GM12801 (cell line): Measurements from ENCODE around the gene ERO1A.

ENCODE experiments used
- CTCF ChIP-seq: IDR thresholded peaks from one replicate; pipeline ENCODE4 v1.5.1; 2011; ENCODE audit warnings: control low read depth; ENCODE audit not compliant: insufficient read length; ENCODE audit errors: extremely low read depth

The ERO1A gene

DNA sequence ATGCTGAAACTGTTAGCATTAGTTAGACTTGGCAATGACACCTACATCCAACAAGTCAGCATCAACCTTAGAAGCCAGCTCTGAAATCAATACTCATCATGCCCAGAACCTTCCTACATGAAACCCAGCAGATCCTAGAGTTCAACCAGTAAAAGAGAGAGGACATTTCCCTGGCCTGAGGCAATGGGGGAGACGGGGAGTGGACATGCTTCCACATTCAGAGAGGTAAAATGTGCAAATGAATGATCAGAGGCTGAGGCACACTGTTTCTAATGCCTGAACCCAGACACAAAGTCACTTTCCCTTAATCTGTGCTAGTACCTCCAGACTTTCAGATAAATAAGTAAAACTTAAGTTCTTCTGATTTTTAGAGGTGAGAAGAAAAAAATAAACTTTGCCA is 34.5 kb downstream of the ERO1A start:
- no peak for TF ChIP-seq CTCF

GRCh38 chr14:52660325-52660724 is 35.0 kb downstream of the ERO1A start:
- no peak for TF ChIP-seq CTCF

DNA sequence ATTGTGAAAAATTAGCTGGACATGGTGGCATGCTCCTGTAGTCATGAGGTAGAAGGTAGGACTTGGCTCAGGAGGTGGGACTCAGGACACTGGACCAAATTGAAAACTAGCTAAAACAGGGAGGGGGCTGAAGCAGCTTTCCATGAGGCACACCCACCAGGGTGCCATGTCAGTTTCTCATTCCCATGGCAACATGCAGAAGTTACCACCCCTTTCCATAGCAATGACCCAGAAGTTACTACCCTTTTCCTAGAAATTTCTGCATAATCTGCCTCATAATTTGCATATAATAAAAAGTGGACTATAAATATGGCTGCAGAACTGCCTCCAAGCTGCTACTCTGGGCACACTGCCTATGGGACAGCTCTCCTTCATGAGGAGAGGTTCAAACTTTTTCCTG is 38.5 kb downstream of the ERO1A start:
- no peak for TF ChIP-seq CTCF

DNA sequence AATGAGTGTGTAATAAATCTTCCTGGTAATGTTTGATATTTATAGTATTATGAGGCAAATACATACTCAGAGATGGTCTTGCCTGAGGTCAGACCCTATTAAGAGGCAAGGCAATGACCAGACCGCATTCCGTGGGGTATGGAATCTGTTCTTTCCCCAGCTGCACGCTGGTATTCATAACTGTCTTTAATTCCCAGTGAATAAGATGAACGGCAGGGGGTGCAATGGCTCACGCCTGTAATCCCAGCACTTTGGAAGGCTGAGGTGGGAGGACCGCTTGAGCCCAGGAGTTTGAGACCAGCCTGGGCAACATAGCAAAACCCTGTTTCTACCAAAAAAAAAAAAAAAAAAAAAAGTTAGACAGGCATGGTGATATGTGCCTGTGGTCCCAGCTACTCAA is 44.6 kb downstream of the ERO1A start:
- no peak for TF ChIP-seq CTCF

DNA sequence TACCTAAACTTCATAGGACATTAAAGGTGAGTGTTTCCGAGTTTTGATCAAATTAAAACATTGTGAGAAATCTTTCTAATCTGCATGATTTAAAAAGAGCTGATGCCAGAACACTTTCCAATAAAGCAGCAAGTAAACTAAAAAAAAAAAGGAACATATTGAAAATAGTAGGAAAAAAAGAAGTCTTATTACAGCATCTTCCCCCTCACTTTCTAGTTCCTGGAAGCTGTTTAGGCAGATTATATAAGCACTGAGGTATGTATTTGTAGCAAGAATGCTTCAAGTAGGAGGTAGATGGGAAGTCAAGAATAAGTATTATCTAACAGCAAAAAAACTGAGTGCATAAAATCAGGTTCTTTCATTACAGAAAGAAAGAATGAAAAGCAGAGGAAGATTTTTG is 45.8 kb downstream of the ERO1A start:
- TF ChIP-seq CTCF: no peak

DNA sequence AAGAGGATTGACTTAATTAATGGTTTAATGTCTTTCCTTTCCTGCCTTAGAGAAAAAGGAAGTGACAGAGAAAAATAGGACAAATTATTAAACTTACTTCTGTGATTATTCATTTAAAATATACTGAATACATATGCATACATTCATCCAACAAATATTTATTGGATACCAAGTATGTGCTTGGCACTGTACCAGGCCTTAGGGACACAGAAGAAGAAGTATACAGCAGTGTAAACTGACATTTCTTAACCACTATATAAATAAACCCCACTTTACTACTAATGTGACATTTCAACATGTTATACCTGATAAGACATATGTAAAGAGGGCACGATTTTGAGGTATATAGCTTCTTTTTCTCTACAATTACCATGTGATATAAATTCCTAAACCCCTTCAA is 53.6 kb downstream of the ERO1A start:
- TF ChIP-seq CTCF: no peak

- TF ChIP-seq CTCF: no peak
Observed at GRCh38 chr14:52640137-52640536, 55.2 kb downstream of the ERO1A start.

GRCh38 chr14:52619687-52620086 is 75.7 kb downstream of the ERO1A start:
- no peak for TF ChIP-seq CTCF
